Stimulated activated CD8-positive, alpha-beta memory T cell treated with anti-CD3 and anti-CD28 coated beads, Interleukin-7, amount 100 ng/mL, for 48 hours (primary cell): ENCODE measurements around the gene COL2A1.

Experiments used
- DNase-seq, 2 donors: peaks; one replicate each; pipeline ENCODE4 v3.0.0-alpha.2; 2020; ENCODE audit warnings: low read depth in 1 of 2; ENCODE audit errors: extremely low read depth in 1 of 2

COL2A1 gene

DNA sequence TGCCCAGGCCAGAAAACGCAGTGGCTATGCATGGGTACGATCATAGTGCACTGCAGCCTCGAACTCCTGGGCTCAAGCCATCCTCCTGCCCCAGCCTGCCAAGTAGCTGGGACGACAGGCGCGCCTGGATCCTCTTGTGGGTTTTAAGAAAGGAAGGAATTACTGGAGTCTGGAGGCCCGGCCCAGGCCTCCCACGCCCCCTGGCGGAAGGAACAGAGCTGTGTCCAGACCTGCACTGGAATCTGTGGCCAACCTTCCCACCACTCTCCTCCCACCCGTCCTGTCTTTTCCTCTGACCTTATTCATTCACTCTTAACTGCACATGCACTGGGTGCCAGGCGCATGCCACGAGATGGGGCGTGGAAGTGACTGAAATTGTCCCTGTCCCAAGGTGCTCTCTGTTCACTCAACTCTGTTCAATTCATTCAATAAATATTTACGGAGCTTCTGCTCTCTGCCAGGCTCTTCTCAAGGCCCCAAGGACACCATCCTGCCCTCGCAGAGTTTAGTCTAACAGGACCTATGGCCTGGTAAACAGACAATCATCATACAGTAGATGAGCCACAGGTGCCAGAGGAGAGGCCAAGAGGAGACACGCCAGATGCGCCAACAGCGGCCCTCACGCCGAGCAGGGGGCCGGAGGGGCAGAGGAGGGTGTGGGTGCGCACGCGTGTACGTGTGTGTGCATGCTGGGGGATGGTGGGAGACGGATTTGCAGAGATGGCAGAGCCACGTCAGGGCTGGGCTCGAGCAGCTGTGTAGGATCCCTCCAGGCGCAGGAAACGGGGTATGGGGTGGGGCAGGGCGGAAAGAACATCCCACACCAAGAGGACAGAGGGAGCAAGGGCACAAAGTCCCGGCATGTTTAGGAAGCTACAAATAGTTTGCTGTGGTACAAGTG, 54.6 kb downstream of the COL2A1 start:
- DNase-seq, result peak in 1 of 2 donors; percentile 30

DNA sequence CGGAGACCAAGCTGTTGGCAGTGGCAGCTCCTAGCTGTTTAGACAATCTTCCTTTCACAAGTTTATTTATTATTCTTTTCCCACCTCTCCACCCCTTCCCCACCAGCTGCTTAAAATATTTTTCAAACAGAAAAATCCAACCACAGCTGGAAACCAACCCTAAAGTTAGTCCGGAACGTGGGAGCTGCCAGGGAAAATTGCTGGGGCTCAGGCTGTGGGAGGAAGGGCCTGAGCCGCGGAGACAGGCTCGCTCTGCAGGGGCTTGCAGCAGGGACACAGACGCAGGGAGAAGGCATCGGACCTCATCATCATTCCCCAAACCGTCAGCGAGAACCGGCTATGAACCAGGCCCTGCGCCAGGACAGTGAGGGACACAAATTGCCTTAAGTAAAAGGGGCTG, 56.9 kb downstream of the COL2A1 start:
- DNase-seq, result no peak

DNA sequence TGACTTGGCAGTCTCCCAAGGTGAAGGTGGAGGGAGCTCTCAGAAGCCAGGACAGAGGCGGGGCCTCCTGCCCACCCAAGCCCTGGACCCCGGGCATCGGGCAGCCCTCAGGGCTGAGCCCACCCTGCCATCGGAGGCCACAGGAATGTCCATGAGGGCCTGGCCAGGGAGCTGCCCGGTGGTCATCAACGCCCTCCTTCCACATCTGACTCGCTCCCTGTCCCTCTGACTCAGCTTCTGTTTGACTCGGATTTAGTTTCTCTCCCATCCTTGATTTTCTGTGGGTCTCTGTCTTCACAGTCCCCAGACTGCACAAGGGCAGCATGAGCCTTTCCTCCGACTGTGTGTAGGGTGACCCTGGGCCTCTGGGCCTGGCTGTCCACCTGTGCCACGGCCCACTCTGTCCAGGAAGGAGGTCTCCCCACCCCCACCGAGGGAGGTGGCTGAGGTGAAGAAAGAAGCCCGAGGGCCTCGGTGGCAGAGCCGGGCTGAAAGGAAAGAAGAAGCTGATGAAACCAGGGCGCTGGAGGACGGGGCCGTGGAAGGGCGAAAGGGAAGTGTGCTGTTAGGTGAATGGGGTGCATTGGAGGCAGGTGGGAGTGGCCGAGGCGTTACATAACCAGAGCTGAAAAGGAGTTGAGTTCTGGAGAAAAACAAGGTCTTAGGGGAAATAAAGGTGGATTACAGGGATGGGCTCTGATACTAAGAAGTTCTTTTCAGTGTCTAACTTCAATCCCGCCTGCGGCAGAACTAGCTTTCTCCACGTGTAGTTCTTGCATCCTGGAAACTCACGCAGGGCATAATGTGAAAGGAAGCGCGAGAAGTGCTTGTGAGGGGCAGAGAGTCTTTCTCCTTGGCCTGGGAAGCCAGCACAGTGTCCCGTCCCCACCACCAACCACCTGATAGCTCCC, 57.6 kb downstream of the COL2A1 start:
- DNase-seq, result no peak

DNA sequence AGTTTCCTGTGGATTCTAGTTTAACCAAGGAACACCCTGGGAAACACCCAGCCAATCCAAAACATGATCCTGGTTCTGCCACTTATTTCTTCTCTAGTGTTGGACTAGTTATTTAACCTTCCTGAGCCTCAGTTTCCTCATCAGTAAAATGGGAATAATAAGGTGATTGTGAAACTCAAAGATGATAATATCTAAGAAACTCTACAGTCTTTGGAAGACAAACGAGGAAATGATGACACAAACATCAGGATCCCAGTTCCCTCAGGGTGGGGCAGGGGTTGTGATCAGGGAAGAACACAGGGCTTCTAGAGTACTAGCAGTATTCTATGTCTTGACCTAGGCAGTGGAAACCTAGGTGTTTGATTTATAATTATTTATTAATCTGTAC, 58.9 kb downstream of the COL2A1 start:
- DNase-seq, result no peak

DNA sequence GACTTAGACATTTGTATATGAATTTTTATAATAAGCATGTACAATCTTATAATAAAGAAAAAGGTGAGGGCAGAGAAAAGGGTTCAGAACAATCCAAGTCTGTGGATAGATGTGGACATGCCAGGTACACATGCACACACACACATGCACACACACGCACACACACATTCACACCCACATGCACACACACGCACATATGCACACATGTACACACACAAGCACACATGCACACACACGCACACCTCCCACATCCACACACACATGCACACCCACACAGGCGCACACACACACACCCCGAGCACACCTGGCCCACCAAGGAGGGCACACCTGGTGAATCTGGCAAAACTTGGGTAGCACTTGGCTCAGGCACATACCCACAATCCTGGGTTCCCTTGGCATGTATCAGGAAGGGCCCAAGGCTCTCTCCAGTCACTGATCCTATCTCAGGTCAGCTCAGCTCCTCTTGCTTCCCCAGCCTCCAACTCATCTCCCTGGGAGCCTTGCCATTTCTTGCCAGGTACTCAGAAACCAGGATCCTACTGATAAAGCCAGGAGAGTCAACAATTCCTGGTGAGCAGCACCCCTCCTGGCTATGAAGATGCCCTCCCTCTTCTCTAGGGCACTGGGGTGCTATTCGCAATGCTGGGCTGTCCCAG, 59.5 kb downstream of the COL2A1 start:
- no peak for DNase-seq

DNA sequence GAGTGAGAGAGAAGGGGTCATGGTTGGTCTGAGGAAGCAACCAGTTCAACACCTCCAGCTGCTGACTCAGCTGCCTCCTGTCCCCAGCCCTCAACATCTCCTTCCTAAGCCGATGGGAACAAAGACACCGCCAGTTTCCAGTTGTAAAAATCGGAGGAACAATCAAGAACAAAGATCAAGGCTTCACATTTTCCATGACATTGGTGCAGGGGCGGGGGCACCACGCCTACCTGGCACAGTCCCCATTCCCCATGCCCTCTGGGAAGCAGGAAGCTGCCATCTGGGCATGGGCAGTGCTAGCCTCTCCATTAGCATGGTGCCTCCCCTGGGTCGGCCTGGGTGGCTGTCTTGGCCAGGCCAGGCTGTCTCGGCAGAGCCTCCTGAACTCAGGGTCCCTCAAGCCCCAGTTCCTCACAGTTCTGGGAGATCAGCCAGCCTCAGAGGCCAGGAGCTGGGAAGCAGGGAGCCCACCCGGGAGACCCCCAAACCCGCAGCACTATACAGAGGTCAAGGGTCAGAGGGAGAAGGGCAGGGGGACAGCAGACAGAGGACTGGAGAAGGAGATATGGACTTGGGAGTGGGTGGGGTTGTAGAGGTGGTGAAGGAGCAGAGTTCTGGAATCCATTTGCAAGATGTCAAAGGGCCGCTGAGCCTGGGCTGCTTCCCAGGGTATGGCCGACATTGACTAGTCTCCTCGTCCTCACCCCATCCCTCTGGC, 60.5 kb downstream of the COL2A1 start:
- no peak for DNase-seq

DNA sequence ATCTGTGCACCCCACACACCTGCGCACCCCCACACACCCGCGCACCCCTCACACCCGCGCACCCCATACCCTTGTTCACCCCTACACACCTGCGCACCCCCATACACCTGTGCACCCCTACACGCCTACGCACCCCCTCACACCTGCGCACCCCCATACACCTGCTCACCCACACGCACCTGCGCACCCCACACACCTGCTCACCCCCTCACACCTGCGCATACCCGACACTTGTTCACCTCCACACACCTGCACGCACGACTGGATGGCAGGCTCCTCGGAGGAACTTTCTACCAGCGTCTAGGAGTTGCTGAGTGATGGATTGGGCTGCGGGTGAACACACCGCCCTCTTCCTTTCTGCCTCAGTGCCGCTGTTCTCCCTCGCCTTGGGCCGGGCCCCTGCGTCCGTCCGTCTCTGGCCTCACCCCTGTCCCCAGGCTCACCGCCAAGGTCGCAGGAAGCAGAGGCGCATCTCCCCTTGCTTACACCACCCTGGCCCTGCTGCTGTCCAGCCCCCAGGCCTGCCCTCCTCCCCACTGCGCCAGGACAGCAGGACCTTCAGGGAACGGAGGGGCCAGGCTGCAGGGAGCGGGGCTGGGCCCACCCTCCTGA, 61.6 kb downstream of the COL2A1 start:
- DNase-seq, result no peak

DNA sequence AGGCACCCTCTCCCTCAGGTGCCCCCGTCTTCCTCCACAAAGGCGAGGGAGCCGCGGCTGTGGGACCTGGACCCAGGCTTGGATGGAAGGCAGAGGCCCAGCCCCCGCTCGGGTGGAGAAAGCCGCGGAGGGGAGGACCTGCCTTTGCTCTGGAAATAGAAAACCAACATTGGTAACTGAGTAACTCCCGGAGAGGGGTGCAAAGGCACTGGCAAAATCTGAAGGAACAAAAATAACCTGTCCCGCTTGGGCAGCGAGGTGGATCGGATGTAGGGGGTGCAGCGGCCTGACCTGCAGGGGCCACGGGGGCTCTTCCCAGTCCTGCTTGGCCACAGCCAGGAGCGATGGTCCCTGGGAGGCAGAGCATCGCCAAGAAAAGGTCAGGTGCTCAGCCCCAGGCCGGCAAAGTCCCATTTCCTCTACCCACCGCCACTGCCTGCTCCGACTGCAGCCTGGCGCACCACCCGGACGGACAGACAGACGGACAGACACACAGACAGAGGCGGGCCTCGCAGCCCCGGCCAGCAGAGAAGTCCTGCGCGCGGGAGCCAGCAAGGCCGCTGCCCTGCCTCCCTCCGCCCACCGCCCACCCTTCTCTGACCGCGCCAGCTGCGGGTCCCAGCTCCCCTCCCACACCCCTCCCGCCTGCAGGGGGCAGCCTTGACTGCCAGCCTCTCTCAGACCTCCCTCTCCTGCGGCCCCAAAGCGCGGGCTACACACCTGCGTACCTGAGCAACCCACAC, 62.2 kb downstream of the COL2A1 start:
- DNase-seq, result peak in 1 of 2 donors; percentile 20

DNA sequence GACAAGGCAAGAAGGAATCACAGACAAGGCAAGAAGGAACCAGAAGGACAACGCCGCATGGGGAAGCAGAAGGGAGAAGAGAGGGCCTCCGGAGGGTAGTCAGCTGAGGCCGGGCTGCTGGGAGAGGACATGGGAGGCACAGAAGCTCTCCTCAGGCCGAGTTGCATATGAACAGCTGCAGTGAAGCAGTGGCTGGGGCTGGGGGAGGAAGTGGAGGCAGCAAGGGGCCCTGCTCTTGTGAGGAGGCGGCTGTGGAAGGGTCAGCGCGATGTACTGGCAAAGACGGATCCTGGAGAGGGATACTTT, 62.8 kb downstream of the COL2A1 start:
- DNase-seq, result no peak

DNA sequence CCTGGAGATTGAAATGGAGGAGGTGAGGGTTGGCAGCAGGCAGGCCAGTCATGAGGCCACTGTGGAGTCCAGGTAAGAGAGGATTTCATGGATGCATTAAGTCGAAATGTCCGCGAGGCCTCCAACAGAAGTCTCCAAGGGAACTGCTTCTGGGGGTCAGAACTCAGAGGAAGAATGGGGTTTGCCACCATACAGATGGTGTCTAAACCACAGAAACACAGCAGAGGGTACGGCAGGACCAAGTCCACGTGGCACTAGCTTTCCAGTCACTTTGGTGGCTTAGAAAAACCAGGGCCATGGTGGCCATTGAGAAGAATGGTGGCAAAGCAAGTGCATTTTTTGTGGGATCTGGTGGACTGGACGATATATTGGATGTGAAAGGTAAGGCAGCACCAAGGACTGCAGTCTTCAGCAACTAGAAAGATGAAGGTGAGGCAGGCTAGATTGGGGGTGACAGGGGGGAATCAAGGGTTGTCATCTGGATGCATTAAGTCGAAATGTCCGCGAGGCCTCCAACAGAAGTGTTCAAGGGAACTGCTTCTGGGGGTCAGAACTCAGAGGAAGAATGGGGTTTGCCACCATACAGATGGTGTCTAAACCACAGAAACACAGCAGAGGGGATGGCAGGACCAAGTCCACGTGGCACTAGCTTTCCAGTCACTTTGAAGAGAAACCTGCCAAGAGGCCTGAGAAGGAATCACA, 63.4 kb downstream of the COL2A1 start:
- no peak for DNase-seq

DNA sequence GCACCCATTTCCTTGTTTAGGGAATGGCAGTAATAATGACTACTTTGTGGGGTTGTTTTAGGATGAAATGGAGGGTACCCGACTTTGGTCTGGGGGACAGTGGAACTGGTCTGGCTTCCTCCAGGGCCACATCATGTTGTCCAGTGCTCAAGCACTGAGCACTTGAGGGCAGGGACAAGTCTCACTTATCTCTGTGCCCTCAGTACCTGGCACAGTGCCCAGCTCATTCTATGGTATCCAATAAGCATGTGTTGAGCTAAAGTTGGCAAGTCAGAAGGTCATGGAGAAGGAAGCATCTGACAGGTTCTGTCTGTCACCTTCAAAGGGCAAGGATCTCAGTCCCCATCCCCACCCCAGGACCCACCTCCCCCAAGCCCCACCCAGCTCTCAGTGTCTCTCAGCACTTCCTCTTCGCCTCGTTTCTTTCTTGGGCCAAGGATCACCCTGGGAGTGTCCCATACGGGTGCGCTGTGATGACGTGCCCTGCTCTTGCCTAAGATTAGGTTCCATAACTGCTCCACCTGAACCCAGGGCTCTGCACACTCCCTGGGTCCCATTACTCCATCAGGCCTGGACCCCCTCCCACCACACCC, 65.2 kb downstream of the COL2A1 start:
- DNase-seq, result no peak

DNA sequence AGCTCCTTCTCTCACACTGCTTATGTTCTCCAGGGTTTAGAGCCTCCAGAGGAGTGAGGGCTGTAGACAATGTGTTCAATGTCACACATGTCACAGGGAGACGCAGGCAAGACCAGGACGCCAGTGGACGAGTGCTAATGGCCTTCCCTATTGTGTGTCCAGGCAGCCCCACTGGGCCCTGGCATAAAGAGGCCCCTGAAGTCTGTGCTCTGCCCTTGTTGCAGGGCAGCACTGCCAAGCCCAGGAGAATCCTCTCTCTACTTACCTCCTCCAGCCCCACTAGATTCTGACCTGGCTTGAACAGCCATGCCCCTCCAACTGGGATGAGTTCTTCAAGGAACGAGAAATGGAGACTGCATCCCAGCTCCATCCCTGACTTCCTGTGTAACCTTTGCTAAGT, 65.7 kb downstream of the COL2A1 start:
- no peak for DNase-seq

DNA sequence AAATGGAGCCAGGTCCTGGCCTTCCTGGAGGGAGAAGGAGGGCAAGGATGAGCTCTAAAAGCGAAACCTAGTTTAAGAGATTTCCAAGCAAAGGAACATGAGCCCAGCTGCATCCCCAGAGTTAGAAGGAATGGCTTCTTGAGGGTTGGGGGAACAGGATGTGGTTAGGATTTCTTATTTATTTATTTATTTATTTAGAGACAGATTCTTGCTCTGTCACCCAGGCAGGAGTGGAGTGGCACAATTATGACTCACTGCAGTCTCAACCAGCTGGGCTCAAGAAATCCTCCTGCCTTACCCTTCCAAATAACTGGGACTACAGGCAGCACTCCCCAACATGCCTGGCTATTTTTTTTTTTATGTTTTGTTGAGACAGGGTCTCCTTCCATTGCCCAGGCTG, 66.2 kb downstream of the COL2A1 start:
- DNase-seq, result no peak

DNA sequence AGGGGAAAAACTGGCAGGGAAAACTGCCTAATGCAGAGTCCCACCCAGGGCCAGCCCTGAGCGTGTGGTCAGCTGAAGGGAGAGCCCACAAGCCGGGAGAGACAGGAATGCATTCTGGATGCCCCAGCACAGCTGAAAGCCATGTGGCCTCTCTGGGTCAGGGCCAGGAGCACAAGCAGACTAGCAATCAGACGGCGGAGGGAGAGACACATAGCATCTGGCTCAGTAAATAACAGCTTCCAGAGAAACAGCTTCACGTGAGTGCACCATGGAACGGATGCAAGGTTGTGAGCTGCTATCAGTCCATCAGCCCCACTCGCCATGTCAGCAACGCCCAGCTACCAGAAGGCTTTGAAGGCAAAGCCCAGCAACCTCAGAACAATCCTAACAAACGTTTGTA, 69.1 kb downstream of the COL2A1 start:
- DNase-seq, result no peak

DNA sequence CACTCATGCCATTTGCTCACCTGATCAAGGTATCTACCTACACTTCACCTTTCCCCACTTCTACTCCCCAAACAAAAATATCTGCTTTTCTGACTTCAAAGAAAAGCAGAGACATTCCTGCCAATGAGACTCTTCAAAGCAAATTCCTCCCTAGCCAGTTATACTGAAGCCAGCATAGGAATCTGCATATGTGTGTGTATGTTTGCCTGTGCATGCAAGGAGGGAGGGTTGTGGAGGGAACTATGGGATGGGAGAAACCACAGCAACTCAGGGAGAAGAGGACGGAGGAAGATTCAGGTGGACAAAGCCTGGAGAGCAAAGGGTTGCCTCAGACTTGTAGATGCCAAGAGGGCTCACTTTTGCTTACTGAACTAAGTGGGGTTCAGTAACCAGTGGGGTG, 73.1 kb downstream of the COL2A1 start:
- no peak for DNase-seq

DNA sequence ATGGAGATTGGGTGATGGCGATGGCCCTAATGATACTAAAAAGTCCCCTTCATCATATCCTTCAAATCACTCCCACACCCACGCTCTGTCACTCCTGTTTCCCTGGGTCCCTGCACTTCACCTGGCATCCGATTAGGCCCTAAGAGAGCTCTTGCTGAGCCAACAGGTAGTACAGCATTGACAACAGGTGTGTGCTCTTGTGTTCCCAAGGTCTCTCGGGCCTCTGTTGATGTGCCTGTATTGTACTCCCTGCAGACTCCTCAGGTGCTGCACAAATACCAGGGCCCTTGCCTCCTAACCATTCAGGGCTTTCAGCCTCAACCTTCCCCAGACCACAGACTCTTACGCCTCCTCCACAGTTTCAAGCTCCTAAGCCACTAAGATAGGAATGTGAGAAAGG, 73.6 kb downstream of the COL2A1 start:
- DNase-seq, result no peak

DNA sequence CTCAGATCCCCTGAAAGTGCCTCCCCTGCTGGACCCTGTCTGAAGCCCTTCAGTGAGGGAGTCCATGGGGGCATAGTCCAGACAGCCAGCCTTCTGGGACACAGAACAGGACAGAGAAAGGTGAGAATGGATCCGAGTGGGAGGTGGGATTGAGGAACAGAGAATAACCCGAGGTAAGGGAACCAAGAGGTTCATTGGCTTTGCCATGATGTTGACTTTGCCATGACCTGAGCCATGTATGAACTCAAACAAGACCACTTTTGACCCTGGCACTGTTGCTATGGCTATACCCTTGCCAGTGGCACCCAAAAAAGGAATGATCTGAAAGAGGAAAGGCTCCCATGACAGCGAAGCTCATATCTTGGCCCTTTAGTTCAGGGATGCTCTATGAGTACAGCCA, 76.9 kb downstream of the COL2A1 start:
- no peak for DNase-seq
